ENCODE measurements around the gene ADAT2.

GRCh38 chr6:143478479-143479062, 28.1 kb upstream of the ADAT2 start:
- TF ChIP-seq POLR2AphosphoS5 (IDR thresholded peaks at IDR 0.05) = no peak
- no peak for TF ChIP-seq CTCF (IDR thresholded peaks at IDR 0.05)
- TF ChIP-seq POLR2A (IDR thresholded peaks at IDR 0.05) = no peak

Measured in sigmoid colon (tissue), 4 donors.